Fibroblast of lung (primary cell): ENCODE results near the gene HIPK2. TPM values are rescaled to one million over a fixed set of nuclear protein-coding genes. Genes with fewer than 3 reads are reported as not detected.

Source experiments
- DNase-seq, 2 donors: peaks; one replicate each; pipeline versions ENCODE4 v3.0.0 to v3.0.0-alpha.2; 2010; ENCODE audit warnings: low read depth in 2 of 2
- H2AFZ ChIP-seq: 2 replicates; pipeline ENCODE4 v1.5.1; 2012; ENCODE audit warnings: low read length, control low read depth, inconsistent platforms
- H3K27ac ChIP-seq: 2 replicates; pipeline ENCODE4 v1.5.1; 2011; ENCODE audit warnings: low read length, control low read depth; ENCODE audit not compliant: insufficient read depth
- H3K27me3 ChIP-seq: 2 replicates; pipeline ENCODE4 v1.5.1; 2011; ENCODE audit warnings: mild to moderate bottlenecking, low read length; ENCODE audit not compliant: control insufficient read depth, insufficient read depth
- H3K36me3 ChIP-seq: 2 replicates; pipeline ENCODE4 v1.5.1; 2011; ENCODE audit warnings: low read length; ENCODE audit not compliant: control insufficient read depth, insufficient read depth
- H3K4me1 ChIP-seq: 2 replicates; pipeline ENCODE4 v1.5.1; 2011; ENCODE audit warnings: low read length; ENCODE audit not compliant: control insufficient read depth, insufficient read depth; ENCODE audit errors: extremely low read depth
- H3K4me2 ChIP-seq: 2 replicates; pipeline ENCODE4 v1.5.1; 2011; ENCODE audit warnings: low read length, control low read depth; ENCODE audit not compliant: insufficient read depth; ENCODE audit errors: extremely low read depth
- H3K4me3 ChIP-seq, 4 experiments: fragments of 200-600 bp in 1 of 4; sonication (generic) in 1 of 4; replicated peaks in 1 of 4; 2 replicates each; pipeline ENCODE4 v1.5.1; 2011 to 2016; ENCODE audit warnings: low read length in 4 of 4, low read depth in 3 of 4, mild to moderate bottlenecking in 3 of 4, control low read depth in 2 of 4, inconsistent platforms in 1 of 4, mixed read lengths in 1 of 4; ENCODE audit not compliant: insufficient read depth in 1 of 4; ENCODE audit errors: control extremely low read depth in 1 of 4
- H3K79me2 ChIP-seq: 2 replicates; pipeline ENCODE4 v1.5.1; 2012; ENCODE audit warnings: mild to moderate bottlenecking, low read length, inconsistent platforms; ENCODE audit not compliant: control insufficient read depth, insufficient read depth
- H3K9ac ChIP-seq: 2 replicates; pipeline ENCODE4 v1.5.1; 2011; ENCODE audit warnings: mild to moderate bottlenecking, low read length, control low read depth; ENCODE audit not compliant: insufficient read depth
- H3K9me3 ChIP-seq: 2 replicates; pipeline ENCODE4 v1.5.1; 2012; ENCODE audit warnings: low read depth, low read length; ENCODE audit not compliant: control insufficient read depth, insufficient read depth
- H4K20me1 ChIP-seq: 2 replicates; pipeline ENCODE4 v1.5.1; 2011; ENCODE audit warnings: low read length; ENCODE audit not compliant: control insufficient read depth, insufficient read depth; ENCODE audit errors: extremely low read depth
- EZH2 ChIP-seq: IDR thresholded peaks from 2 replicates; pipeline ENCODE4 v1.5.1; 2012; ENCODE audit warnings: low read length, control low read depth, mild to moderate bottlenecking; ENCODE audit errors: missing control alignments
- polyA plus RNA-seq, 2 donors: library from polyadenylated mRNA; depleted of rRNA in 1 of 2; stranded (reverse) in 1 of 2; unstranded in 1 of 2; fragments of >200 nt; gene quantifications; 2 replicates each; pipeline ENCODE4 v1.2.1, GENCODE V29; 2011 to 2012; ENCODE audit warnings: missing spikeins in 1 of 2
- total RNA-seq: library from RNA; depleted of rRNA; stranded (reverse); fragments of >200 nt; gene quantifications from 2 replicates; pipeline ENCODE4 v1.2.1, GENCODE V29; 2014
- TF ChIP-seq, protein P1 (sequence below), 2 donors: IDR thresholded peaks in 1 of 2; conservative IDR thresholded peaks in 1 of 2; 1 replicate in 1 of 2; 2 replicates in 1 of 2; pipeline ENCODE4 v1.5.1; 2011 to 2012; ENCODE audit warnings: low read length in 2 of 2, control low read depth in 1 of 2, inconsistent platforms in 1 of 2, low read depth in 1 of 2, mild to moderate bottlenecking in 1 of 2

Gene HIPK2
- total and polyA plus RNA-seq, 2 donors (not counting 1 experiment from before 2014, with no cell fraction given) = 10.1 to 11.1 TPM

GRCh38 chr7:139651308-139651707, 126.5 kb downstream of the HIPK2 start:
- H3K36me3 ChIP-seq = no peaks in the 10 kb centered on the region
- TF ChIP-seq, protein P1, sequence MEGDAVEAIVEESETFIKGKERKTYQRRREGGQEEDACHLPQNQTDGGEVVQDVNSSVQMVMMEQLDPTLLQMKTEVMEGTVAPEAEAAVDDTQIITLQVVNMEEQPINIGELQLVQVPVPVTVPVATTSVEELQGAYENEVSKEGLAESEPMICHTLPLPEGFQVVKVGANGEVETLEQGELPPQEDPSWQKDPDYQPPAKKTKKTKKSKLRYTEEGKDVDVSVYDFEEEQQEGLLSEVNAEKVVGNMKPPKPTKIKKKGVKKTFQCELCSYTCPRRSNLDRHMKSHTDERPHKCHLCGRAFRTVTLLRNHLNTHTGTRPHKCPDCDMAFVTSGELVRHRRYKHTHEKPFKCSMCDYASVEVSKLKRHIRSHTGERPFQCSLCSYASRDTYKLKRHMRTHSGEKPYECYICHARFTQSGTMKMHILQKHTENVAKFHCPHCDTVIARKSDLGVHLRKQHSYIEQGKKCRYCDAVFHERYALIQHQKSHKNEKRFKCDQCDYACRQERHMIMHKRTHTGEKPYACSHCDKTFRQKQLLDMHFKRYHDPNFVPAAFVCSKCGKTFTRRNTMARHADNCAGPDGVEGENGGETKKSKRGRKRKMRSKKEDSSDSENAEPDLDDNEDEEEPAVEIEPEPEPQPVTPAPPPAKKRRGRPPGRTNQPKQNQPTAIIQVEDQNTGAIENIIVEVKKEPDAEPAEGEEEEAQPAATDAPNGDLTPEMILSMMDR (conservative IDR thresholded peaks at IDR 0.05 in 1 of 2, IDR thresholded peaks at IDR 0.05 in 1 of 2; ENCODE audit: low read depth in 1 of 2, low read length in 2 of 2) = no peak
- DNase-seq = no peak
- no peak overlapping the region for H3K4me3 ChIP-seq
- H3K4me2 ChIP-seq = no peak overlapping the region
- no peak overlapping the region for H2AFZ ChIP-seq
- no peaks in the 10 kb centered on the region for H4K20me1 ChIP-seq
- H3K9ac ChIP-seq = no peak overlapping the region
- H3K27me3 ChIP-seq = no peaks in the 10 kb centered on the region
- H3K79me2 ChIP-seq = peaks cover 9% of the 10 kb centered on the region
- H3K4me1 ChIP-seq = peaks cover 5% of the 10 kb centered on the region
- no peak overlapping the region for H3K27ac ChIP-seq
- no peaks in the 10 kb centered on the region for H3K9me3 ChIP-seq

GRCh38 chr7:139650429-139651100, 127.2 kb downstream of the HIPK2 start:
- TF ChIP-seq, protein P1 (conservative IDR thresholded peaks at IDR 0.05 in 1 of 2, IDR thresholded peaks at IDR 0.05 in 1 of 2; ENCODE audit: low read depth in 1 of 2, low read length in 2 of 2) = no peak
- no peak for TF ChIP-seq EZH2

DNA sequence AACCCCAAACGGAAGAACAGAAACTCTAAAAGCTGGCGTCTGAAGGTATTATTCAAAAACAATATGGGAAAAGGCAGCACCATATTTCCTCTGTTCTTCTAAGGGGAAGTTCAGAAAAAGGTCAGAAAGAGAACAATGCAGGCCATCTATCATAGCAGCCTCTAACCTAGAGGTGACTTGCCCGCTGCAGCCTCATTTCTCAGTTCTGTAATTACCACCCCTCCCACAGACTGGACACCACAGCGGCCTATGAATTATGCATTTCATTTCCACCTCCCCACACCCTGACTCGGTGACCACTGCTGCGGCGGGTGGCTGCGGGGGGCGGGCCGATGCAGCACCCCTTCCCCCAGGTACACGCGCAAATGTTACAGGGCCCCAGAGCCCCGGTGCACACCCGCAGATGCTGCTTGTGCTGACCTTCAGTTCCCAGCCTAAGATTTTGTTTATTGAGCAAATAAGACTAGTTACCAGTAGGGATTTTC, 128.8 kb downstream of the HIPK2 start:
- Histone ChIP-seq H4K20me1 (no peaks in the 10 kb centered on the region), H3K27ac (no peak overlapping the region)
- no peak for TF ChIP-seq EZH2
- TF ChIP-seq, protein P1 (conservative IDR thresholded peaks at IDR 0.05 in 1 of 2, IDR thresholded peaks at IDR 0.05 in 1 of 2; ENCODE audit: low read depth in 1 of 2, low read length in 2 of 2) = no peak

More at GRCh38 chr7:139650429-139651100, 127.2 kb downstream of the HIPK2 start:
- Histone ChIP-seq H3K9ac (no peak overlapping the region), H3K79me2 (peaks cover 11% of the 10 kb centered on the region), H3K4me2 (no peak overlapping the region), H3K27me3 (no peaks in the 10 kb centered on the region), H3K4me1 (peaks cover 5% of the 10 kb centered on the region), H3K27ac (no peak overlapping the region), H2AFZ (no peak overlapping the region), H3K9me3 (no peaks in the 10 kb centered on the region), H3K4me3 (no peak overlapping the region), H3K36me3 (no peaks in the 10 kb centered on the region), H4K20me1 (no peaks in the 10 kb centered on the region)
- peak in 1 of 2 donors; percentile 58 for DNase-seq

More for the DNA sequence above, 128.8 kb downstream of the HIPK2 start:
- Histone ChIP-seq H3K79me2 (peaks cover 16% of the 10 kb centered on the region), H3K4me3 (no peak overlapping the region), H3K4me1 (peaks cover 5% of the 10 kb centered on the region), H3K27me3 (no peaks in the 10 kb centered on the region), H3K4me2 (no peak overlapping the region), H2AFZ (no peak overlapping the region), H3K36me3 (peaks cover 2% of the 10 kb centered on the region), H3K9me3 (no peaks in the 10 kb centered on the region), H3K9ac (no peak overlapping the region)
- DNase-seq = no peak
